NCI-H2227 (cell line): ENCODE data around the gene ZNF516.
"Not testable (repeated sequence)": the region's sequence is repeated elsewhere in the genome, so short reads cannot be mapped to it uniquely, and the experiment has no call there.

ENCODE experiments used
- DNase-seq: peaks from one replicate; lab custom pipeline; 2025; ENCODE audit not compliant: unreplicated experiment; lab: John Stamatoyannopoulos, UW

ZNF516 gene

DNA sequence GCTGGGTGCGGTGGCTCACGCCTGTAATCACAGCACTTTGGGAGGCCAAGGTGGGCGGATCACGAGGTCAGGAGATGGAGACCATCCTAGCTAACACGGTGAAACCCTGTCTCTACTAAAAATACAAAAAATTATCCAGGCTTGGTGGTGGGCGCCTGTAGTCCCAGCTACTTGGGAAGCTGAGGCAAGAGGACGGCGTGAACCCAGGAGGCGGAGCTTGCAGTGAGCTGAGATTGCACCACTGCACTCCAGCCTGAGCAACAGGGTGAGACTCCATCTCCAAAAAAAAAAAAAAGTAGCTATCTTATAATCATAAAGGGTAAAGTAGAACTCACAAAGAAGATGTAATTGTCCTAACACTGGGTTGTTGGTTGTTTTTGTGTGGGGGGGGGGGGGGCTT lies 21.5 kb downstream of the ZNF516 start:
- DNase-seq, result not testable (repeated sequence)

DNA sequence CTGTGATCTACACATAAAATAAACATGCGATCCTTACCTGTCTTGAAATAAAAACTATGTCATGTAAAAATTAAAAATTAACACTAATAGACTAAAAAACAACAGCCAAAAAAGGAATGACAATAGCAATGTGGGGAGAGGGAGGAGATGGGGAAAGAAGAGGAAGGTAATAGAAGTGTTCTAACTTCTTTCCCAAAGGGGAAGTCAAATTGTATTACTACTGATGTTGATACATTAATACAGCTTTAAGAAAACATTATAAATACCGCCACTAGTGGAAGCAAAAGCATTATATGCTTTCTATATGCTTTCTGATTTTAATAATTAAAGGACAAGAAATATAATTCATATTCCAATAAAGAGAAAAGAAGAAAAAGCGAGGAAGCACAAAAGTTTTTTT lies 22.2 kb downstream of the ZNF516 start:
- DNase-seq, result no peak

DNA sequence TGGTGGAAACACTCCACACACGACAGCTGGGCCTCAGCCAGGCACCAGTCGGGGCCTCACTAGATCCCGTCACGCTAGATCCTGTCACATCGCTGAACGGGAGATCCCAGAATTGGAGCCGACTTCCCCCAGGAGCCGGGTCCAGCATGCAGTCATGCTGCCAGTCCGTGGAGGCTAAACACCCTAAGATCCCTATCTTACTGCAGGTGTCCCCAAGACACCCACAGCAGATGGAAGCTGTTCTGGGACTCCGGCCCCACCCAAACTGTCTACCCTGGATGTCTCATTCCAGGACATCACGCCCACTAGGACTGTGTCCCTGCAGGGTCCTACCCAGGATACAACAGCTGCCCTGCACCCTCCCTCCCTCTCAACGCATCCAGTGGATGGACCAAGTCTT lies 23.4 kb downstream of the ZNF516 start:
- DNase-seq, result no peak

DNA sequence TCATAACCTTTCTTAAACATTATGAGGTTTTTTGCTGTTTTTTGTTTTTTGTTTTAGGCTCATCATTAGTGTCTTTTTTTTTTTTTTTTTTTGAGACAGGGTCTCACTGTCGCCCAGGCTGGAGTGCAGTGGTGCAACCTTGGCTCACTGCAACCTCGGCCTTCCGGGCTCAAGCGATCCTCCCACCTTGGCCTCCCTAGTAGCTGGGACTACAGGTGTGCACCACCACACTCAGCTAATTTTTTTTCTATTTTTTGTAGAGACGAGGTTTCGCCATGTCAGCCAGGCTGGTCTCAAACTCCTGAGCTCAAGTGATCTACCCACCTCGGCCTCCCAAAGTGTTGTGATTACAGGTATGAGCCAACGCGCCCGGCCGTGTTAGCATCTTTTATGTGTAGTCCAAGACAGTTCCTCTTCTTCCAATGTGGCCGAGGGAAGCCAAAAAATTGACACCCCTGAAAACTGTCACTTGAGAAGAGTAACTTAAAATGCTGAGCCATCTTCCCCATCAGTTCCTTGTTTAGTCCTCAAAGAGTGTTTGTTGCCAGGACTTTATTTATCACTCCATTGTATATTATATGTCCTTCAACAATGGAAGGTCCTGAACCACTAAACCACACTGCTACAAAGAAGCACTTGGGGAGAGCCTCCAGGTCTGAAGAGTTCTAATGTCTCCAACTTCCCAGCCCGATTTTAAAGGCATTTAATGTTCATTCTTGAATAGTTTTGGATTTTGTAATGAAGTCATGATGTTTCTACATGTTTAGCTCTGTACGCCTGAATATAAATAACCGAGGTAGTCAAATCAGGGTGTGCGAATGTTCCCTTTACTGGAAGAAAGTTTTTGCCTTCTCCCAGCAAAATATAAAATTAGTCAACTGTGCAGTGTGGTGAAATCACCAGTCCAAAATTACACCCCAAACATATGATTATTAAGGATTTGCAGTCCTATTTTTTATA lies 26.4 kb downstream of the ZNF516 start:
- no peak for DNase-seq

DNA sequence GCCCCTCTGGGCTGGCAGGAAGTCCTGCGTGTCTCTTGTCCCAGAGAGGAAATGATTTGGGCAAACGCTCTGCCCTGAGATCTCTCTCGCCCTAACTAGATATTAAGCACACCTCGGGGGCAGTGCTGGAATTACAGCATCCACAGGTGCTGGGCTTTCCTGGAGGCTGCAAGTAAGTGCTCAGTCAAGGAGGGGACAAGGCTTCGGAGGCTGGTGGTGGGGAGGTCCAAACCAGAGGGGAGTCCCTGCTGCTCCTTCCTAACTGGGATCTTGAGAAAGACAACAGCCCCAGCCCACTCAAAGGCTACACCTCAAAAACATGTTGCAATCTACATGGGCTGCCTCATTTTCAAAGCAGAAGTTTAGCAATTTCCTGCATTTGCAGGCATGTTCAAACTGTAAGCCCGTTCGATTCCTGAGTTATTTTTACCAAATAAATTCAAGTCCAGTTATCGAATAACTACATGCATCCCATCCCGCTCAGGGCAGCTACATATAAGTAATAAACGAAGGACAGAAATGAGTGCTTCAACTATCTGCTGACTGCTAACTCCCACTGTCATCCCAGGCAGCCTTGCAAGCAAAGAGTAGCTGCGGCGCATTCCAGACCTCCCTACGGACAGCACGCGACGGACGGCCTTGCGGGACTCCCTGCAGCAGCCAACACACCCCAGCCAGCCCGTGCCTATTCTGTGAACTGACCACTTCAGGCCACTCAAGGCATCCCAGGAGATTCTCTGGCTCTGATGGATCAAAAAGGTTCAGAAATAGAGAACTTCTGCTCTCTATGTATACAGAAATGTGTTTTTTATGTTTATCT lies 27.5 kb downstream of the ZNF516 start:
- DNase-seq, result no peak

DNA sequence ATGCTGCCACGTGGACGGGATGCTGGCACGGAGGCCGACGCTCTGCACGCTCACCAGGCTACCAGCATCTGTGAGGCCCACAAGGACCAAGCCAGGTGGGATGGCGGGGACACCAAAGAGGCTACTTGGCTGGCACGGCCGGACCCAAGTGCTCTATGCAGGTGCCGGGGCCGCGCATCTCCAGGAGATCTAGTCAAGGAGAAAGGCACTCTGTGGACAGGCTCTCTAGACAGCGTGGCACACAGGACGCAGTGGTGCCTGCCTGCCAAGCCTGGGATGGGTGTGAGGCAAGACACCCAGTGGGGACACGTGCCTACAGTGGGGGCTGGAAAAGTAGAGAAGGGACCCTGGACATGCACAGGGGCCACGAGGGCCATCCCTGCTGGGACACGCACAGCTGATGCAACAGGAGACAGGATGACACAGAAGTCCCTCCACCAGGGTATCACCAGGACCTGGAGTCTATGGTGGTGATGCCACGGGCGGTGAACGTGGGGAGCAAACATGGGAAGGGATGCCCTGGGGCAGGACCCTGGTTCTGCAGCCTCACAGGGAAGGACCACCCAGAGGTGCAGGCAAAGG lies 28.5 kb downstream of the ZNF516 start:
- DNase-seq, result no peak

DNA sequence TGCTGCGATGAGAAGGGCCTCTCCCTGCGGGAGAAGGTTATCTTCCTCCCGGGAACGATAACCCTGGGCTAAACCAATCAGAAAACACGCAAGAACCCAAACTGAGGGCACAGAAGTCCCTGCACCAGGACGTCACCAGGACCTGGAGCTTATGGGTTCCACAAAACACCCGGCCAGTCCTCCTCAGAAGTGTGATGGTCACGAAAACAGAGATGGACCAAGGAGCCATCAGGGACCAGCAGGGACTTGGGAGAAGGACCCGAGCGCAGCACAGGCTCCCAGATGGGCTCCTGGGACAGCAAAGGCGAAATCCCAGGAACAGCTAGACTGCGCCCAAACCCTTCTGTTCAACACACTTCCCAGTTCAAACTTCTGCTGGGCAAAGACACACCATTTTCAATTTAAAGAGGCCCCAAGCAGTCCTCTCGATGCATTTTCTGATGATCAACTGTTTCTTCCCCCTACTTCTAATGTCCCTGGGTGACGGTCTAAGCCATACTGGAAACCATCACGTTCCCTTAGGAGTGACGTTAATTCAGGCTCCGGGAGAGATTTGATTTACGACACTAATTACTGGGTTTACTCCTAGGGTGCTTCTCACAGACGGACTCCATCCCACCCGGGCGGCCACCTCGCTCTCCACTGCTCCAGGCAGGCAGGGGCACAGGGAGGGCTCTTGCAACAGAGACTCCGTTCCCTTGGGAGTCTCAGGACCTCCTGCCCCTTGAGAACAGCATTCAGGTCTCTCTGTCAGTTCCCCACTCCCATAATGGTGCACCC lies 29.2 kb downstream of the ZNF516 start:
- DNase-seq, result no peak

DNA sequence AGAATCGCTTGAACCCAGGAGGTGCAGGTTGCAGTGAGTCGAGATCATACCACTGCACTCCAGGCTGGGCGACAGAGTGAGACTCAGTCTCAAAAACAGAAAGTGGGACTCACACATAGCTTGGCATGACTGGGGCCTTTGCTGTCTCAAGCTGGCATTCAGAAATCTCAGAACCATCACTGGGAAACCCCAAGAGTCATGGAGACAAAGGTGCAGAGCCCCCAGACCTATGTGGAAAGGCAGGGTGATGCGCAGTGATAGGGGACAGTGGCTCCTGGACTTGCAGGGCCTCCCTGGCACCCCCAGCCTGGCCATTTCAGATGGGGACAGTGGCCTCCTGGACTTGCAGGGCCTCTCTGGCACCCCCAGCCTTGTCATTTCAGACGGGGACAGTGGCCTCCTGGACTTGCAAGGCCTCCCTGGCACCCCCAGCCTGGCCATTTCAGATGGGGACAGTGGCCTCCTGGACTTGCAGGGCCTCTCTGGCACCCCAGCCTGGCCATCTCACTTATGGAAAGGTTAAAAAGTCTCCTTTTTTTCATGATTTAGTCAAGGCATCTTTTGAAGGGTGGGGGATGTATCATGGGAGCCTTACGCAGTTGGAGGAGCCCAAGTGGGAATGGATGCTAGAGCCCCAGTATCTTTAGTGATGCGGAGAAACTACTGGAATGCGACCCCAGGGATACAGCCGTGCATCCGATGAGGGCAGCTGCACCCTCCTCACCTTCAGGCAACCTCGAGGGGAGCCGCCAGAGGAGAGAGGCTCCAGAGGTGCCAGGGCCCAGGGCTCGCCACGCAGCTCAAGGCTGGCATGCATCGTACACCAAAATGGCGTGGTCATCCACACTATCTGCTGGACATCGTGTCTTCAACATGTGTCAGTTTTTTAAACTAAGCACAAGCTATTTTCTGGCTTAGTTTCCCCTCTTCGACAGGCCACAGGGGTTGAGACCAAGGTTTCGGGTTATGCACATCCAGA lies 30.5 kb downstream of the ZNF516 start:
- no peak for DNase-seq

DNA sequence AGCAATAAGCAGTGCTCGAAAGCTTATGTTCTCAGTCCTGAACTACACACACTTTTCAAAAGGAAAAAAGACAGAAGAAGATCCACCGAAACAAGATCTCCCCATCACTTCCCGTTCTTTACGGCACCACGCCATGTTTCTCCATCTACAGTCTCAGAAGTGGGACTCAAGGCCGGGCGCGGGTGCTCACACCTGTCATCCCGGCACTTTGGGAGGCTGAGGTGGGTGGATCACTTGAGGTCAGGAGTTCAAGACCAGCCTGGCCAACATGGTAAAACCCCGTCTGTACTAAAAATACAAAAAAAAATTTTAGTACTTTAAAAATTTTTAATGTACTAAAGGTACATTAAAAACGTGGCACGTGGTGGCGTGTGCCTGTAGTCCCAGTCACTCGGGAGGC lies 31.2 kb downstream of the ZNF516 start:
- no peak for DNase-seq

DNA sequence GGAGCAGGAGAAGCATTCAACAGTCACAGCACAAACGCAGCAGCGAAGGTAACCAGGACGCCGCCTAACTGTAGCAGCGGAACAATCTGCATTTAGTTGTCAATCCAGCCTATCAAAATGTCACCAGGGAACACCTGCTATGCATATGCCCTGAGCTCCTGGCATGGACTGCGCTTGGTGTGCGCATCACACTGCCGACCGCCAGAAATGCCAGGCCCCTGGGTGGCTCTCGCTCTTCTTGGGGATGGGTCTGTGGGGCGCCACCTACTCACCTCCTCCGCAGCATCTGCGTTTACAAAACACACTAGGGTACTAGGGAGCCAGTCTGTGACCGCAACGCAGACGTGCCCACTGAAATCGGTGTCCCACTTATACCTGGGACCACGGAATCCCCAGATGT lies 31.7 kb downstream of the ZNF516 start:
- no peak for DNase-seq

DNA sequence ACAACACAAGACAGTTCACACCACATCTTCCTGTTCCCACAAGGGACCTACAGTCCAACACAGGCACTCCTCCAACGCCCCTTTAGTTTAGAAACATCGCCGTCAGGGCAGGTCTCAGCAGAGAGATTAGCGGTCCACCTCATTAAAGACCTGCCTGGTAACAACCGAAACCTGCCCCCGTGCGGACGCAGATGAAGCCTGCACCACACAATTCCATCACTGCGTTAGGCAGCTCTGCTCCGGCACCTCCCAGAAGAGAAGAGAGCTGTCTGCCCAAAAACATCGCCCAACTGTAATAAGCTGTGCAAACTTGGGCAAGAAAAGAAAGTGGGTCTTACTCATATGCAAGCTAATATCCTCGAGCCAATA lies 32.7 kb downstream of the ZNF516 start:
- DNase-seq, result no peak

DNA sequence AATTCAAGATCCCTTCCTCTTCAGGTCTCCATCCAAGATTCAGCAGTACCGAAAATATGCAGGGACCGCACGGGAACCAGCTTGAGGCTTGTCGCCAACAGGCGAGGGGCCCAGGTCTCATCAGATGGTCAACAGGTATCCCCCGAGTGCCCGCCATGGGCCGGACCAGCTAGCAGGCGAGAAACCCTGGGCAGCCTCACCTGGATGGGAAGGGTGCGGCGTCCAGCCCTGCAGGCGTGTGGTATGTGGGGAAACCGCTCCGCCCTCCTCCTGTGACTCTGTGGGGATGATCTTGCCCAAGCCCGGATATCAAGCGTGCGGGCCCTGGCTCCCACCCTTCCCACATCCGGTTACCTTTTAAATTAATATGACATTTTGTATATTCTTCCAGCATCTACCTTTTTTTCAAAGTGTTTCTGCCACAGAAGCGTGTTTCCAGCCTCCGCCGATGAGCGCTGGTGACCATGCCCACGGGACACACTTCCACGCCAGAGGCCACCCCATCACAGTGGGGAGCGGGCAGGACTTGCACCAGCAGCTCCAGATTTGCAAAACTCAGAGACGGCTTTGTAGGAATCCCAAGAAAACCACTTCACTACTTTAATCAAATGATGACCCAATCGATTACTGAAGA lies 33.2 kb downstream of the ZNF516 start:
- no peak for DNase-seq

DNA sequence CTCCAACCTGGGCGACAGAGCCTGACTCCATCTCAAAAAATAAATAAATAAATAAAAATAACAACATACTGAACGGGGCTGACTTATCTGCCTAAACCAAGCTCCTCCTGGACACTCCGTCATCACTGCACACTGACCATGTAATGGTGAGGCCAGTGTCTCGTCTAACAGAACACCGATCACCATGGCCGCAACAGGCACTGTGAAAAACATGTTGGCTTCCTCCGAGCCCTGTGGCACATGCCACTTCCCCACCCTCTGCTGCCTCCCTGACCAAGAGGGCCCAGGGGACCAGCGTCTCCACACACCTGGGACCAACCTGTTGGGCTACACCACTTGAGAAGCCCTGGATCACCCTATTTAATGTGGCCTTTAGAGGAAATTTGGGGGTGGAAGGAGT lies 33.9 kb downstream of the ZNF516 start:
- DNase-seq, result no peak

DNA sequence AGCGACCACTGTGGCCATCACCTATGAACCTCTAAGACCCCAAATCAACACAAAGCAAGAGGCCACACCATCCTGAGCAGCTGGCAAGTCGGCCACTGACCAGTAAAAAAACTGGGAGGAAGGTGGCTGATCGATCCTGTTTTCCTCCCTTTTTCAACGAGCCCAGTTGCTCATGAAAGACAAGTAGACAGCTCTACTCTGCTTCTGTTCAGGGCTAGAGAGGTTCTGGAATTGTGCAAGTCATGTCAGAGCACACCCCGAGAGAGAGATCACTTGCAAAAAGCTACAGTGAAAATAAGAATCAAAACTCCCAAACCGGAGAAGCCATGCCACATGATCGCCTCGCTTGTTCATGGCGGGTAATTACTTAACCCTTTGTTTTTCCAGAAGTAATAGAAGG lies 34.6 kb downstream of the ZNF516 start:
- no peak for DNase-seq

DNA sequence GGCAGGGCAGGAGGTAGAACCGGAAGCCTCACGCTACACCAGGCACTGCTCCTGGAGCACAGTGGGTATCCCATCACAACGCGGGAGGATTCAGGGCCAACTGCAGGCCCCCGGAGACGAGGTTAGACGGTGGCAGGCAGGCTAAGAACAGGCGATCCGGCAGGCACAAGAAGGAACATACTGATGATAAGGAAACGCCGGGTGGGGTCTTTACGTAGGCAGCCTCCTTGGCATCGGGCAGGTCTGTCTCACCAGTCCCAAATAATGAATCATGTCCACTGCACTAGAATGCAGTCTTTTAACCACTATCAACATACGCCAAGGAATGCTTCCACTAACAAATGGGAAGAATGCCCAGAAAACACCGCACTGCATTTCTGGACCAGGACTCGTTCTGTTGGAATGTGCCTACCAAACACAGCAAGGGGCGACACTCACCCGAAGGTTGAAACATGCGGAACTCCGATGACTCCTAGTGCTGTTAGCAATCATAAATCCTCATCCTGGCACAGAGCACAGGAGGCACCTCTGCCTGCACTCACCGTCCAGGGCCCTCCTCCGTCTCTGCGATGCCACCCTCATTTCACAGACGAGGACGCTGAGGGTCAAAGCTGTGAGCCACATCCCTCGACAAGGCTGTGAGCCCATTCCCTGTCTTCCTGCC lies 35.2 kb downstream of the ZNF516 start:
- no peak for DNase-seq

DNA sequence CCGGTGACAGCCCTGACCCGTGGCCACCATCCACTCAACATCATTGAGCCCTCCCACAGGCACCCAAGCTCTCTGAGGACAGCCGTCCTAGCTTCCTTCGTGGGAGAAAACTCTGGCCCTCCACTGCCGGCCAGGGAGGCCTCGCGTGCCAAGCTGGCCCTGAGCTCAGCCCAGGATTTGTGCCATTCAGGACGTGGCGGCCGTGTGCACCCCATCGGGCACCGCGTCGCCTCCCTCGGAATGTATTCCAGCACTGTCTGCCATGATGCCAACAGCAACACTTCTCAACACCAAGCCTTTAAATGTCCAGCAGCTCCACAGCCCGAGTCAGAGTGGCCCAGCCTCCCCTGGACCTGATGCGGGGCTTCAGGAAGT lies 35.7 kb downstream of the ZNF516 start:
- no peak for DNase-seq

DNA sequence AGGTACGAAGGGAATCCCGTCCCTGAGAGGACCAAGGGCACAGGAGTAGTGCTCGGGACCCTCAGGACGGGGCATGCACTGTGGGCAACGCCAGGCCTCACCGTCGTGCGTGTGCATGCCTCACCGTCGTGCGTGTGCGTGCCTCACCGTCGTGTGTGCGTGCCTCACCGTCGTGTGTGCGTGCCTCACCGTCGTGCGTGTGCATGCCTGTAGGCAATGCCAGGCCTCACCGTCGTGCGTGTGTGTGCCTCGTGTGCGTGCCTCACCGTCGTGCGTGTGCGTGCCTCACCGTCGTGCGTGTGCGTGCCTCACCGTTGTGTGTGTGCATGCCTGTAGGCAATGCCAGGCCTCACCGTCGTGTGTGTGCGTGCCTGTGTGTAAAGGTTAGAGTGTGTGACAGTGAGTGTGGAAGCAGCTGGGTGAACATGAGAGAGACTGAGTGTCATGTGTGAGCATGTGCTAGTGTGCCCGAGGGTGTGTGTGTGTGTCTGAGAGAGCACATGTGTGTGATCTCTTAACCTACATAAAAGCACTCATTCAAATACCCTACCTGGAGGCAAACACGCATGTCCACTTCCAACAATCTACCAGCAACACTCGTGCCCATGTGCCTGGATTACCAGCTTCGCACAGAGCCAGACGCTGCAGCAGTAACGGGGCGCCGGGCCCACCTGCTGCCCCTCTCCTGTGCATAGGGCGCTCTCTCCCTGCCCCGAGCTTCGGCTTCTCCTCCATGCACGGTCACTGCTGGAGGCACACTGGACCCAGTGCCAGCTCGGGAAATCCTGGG lies 36.3 kb downstream of the ZNF516 start:
- DNase-seq, result no peak

DNA sequence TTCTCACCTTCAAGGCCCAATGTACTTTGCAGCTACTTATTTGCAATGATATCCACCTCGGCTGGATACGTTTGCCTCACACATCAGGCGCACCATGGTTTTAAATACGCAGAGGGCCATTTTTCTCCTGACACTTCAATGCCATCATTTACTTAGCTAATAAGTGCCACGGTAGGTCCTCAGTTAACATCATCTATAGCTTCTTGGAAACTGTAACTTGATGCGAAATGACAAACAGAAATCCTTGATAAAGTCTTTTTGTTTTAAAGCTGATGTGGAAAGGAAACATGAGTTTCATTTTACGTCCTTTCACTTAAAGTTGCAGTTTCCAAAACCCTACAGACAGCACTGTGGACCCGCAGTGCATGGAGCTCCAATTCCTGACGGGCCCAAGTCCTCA lies 37.1 kb downstream of the ZNF516 start:
- no peak for DNase-seq
